IgD-negative memory B cell (primary cell): ENCODE results near the gene RAB4A. TPM values are rescaled to one million over a fixed set of nuclear protein-coding genes. Genes with fewer than 3 reads are reported as not detected.
"Not testable (repeated sequence)": the region's sequence is repeated elsewhere in the genome, so short reads cannot be mapped to it uniquely, and the experiment has no call there.

Experiments
- H3K27ac Mint-ChIP-seq, 3 donors: one replicate each; pipeline ENCODE4 v1.8.0; 2020 to 2022; ENCODE audit warnings: mild to moderate bottlenecking in 3 of 3, mixed read lengths in 3 of 3, moderate library complexity in 1 of 3
- H3K27me3 Mint-ChIP-seq: one replicate; pipeline ENCODE4 v1.8.0; 2021; ENCODE audit warnings: mixed read lengths
- H3K36me3 Mint-ChIP-seq: one replicate; pipeline ENCODE4 v1.8.0; 2020; ENCODE audit warnings: mild to moderate bottlenecking, mixed read lengths
- H3K4me1 Mint-ChIP-seq, 3 donors: one replicate each; pipeline ENCODE4 v1.8.0; 2020 to 2022; ENCODE audit warnings: mixed read lengths in 3 of 3, mild to moderate bottlenecking in 1 of 3
- H3K4me3 Mint-ChIP-seq, 4 donors: one replicate each; pipeline ENCODE4 v1.8.0; 2020 to 2022; ENCODE audit warnings: mild to moderate bottlenecking in 4 of 4, mixed read lengths in 4 of 4, moderate library complexity in 3 of 4
- H3K9me3 Mint-ChIP-seq, 3 donors: one replicate each; pipeline ENCODE4 v1.8.0; 2020 to 2021; ENCODE audit warnings: mixed read lengths in 3 of 3, mild to moderate bottlenecking in 1 of 3
- polyA plus RNA-seq: library from polyadenylated mRNA; unstranded; fragments of 300-500 nt; fragmentation: Illumina TruSeq; gene quantifications from one replicate; pipeline ENCODE4 v1.2.3, GENCODE V29; 2021

RAB4A gene
- polyA plus RNA-seq, 1 donor from 2014 or later, result 37.8 TPM

GRCh38 chr1:229310833-229311232, 39.9 kb downstream of the RAB4A start:
- Mint-ChIP-seq H3K27me3 (no peaks in the 10 kb centered on the region), H3K36me3 (peaks cover 11% of the 10 kb centered on the region), H3K9me3 (no peaks in the 10 kb centered on the region), H3K4me1 (no peaks in the 10 kb centered on the region), H3K27ac (no peak overlapping the region), H3K4me3 (no peak overlapping the region)

GRCh38 chr1:229316166-229316565, 45.3 kb downstream of the RAB4A start:
- Mint-ChIP-seq H3K4me3 (no peak overlapping the region), H3K27me3 (no peaks in the 10 kb centered on the region), H3K9me3 (no peaks in the 10 kb centered on the region), H3K27ac (no peak overlapping the region), H3K36me3 (peaks cover 8% of the 10 kb centered on the region), H3K4me1 (peaks cover 0 to 1% (median 0%) of the 10 kb centered on the region in 3 donors)

GRCh38 chr1:229318056-229318455, 47.1 kb downstream of the RAB4A start:
- Mint-ChIP-seq H3K4me3 (no peak overlapping the region), H3K9me3 (no peaks in the 10 kb centered on the region), H3K27me3 (no peaks in the 10 kb centered on the region), H3K4me1 (peaks cover 0 to 3% (median 0%) of the 10 kb centered on the region in 3 donors), H3K36me3 (peaks cover 8% of the 10 kb centered on the region), H3K27ac (peak overlapping the region in 1 of 3 donors; percentile 87)

- Mint-ChIP-seq H3K4me1 (peaks cover under 1 to 3% (median 2%) of the 10 kb centered on the region in 3 donors), H3K9me3 (no peaks in the 10 kb centered on the region), H3K4me3 (no peak overlapping the region), H3K27ac (no peak overlapping the region), H3K27me3 (no peaks in the 10 kb centered on the region), H3K36me3 (peaks cover 11% of the 10 kb centered on the region)
Observed at GRCh38 chr1:229319487-229319886, 48.6 kb downstream of the RAB4A start.

GRCh38 chr1:229323201-229323600, 52.3 kb downstream of the RAB4A start:
- Mint-ChIP-seq H3K4me3 (no peak overlapping the region), H3K27me3 (no peaks in the 10 kb centered on the region), H3K4me1 (peaks cover 22 to 24% (median 23%) of the 10 kb centered on the region in 3 donors), H3K27ac (no peak overlapping the region), H3K9me3 (no peaks in the 10 kb centered on the region), H3K36me3 (peaks cover 18% of the 10 kb centered on the region)

GRCh38 chr1:229323885-229324553, 53.1 kb downstream of the RAB4A start:
- Mint-ChIP-seq H3K4me3 (no peak overlapping the region), H3K9me3 (no peaks in the 10 kb centered on the region), H3K27me3 (no peaks in the 10 kb centered on the region), H3K27ac (no peak overlapping the region), H3K4me1 (peaks cover 23 to 31% (median 30%) of the 10 kb centered on the region in 3 donors), H3K36me3 (peaks cover 17% of the 10 kb centered on the region)

- H3K4me3 Mint-ChIP-seq, result peak overlapping the region; percentile 7 to 82 (median 70)
- H3K9me3 Mint-ChIP-seq, result no peaks in the 10 kb centered on the region
- H3K27ac Mint-ChIP-seq, result peak overlapping the region; percentile 23 to 87 (median 59)
- peaks cover 16% of the 10 kb centered on the region for H3K36me3 Mint-ChIP-seq
- H3K4me1 Mint-ChIP-seq, result peaks cover 22 to 33% (median 33%) of the 10 kb centered on the region in 3 donors
- no peaks in the 10 kb centered on the region for H3K27me3 Mint-ChIP-seq
Observed at GRCh38 chr1:229325401-229325800, 54.5 kb downstream of the RAB4A start.

GRCh38 chr1:229325853-229326487, 55.1 kb downstream of the RAB4A start:
- Mint-ChIP-seq H3K27ac (peak overlapping the region; percentile 23 to 87 (median 59)), H3K4me1 (peaks cover 22 to 34% (median 33%) of the 10 kb centered on the region in 3 donors), H3K9me3 (no peaks in the 10 kb centered on the region), H3K4me3 (peak overlapping the region; percentile 7 to 73 (median 66)), H3K27me3 (no peaks in the 10 kb centered on the region), H3K36me3 (peaks cover 16% of the 10 kb centered on the region)

GRCh38 chr1:229326601-229327000, 55.7 kb downstream of the RAB4A start:
- Mint-ChIP-seq H3K36me3 (peaks cover 16% of the 10 kb centered on the region), H3K4me1 (peaks cover 22 to 36% (median 33%) of the 10 kb centered on the region in 3 donors), H3K9me3 (no peaks in the 10 kb centered on the region), H3K4me3 (peak overlapping the region in 2 of 4 donors; percentile 63 to 73), H3K27me3 (no peaks in the 10 kb centered on the region), H3K27ac (peak overlapping the region in 2 of 3 donors; percentile 56 to 87)

GRCh38 chr1:229327765-229328164, 56.9 kb downstream of the RAB4A start:
- H3K36me3 Mint-ChIP-seq, result peaks cover 12% of the 10 kb centered on the region
- H3K4me3 Mint-ChIP-seq, result peak overlapping the region in 2 of 4 donors; percentile 49 to 65
- H3K9me3 Mint-ChIP-seq, H3K27me3 Mint-ChIP-seq: not testable (repeated sequence)
- H3K27ac Mint-ChIP-seq, result peak overlapping the region in 1 of 3 donors; percentile 76
- peaks cover 22 to 36% (median 33%) of the 10 kb centered on the region in 3 donors for H3K4me1 Mint-ChIP-seq

GRCh38 chr1:229328598-229329362, 57.9 kb downstream of the RAB4A start:
- H3K4me1 Mint-ChIP-seq, result peaks cover 21 to 36% (median 33%) of the 10 kb centered on the region in 3 donors
- peaks cover 9% of the 10 kb centered on the region for H3K36me3 Mint-ChIP-seq
- no peaks in the 10 kb centered on the region for H3K27me3 Mint-ChIP-seq
- peak overlapping the region; percentile 13 to 76 (median 23) for H3K27ac Mint-ChIP-seq
- peak overlapping the region in 1 of 4 donors; percentile 23 for H3K4me3 Mint-ChIP-seq
- H3K9me3 Mint-ChIP-seq, result no peaks in the 10 kb centered on the region

- H3K27me3 Mint-ChIP-seq, result no peaks in the 10 kb centered on the region
- H3K36me3 Mint-ChIP-seq, result peaks cover 8% of the 10 kb centered on the region
- H3K4me1 Mint-ChIP-seq, result peaks cover 8 to 21% (median 9%) of the 10 kb centered on the region in 3 donors
- H3K4me3 Mint-ChIP-seq, result no peak overlapping the region
- H3K27ac Mint-ChIP-seq, result no peak overlapping the region
- H3K9me3 Mint-ChIP-seq, result peaks cover 0 to 2% (median 0%) of the 10 kb centered on the region in 3 donors
Observed at GRCh38 chr1:229334269-229334668, 63.4 kb downstream of the RAB4A start.

- peaks cover 0 to 2% (median 0%) of the 10 kb centered on the region in 3 donors for H3K9me3 Mint-ChIP-seq
- peak overlapping the region in 1 of 3 donors; percentile 73 for H3K27ac Mint-ChIP-seq
Observed at GRCh38 chr1:229334716-229335115, 63.8 kb downstream of the RAB4A start.

GRCh38 chr1:229336345-229336744, 65.4 kb downstream of the RAB4A start:
- H3K9me3 Mint-ChIP-seq, result peaks cover 0 to 2% (median 0%) of the 10 kb centered on the region in 3 donors
- peaks cover 8% of the 10 kb centered on the region for H3K36me3 Mint-ChIP-seq
- H3K27me3 Mint-ChIP-seq, result no peaks in the 10 kb centered on the region
- peak overlapping the region in 1 of 3 donors; percentile 90 for H3K27ac Mint-ChIP-seq
- peaks cover 19 to 34% (median 24%) of the 10 kb centered on the region in 3 donors for H3K4me1 Mint-ChIP-seq
- peak overlapping the region in 1 of 4 donors; percentile 87 for H3K4me3 Mint-ChIP-seq

More at GRCh38 chr1:229334716-229335115, 63.8 kb downstream of the RAB4A start:
- H3K36me3 Mint-ChIP-seq, result peaks cover 8% of the 10 kb centered on the region
- no peak overlapping the region for H3K4me3 Mint-ChIP-seq
- H3K27me3 Mint-ChIP-seq, result no peaks in the 10 kb centered on the region
- peaks cover 9 to 25% (median 13%) of the 10 kb centered on the region in 3 donors for H3K4me1 Mint-ChIP-seq

- H3K9me3 Mint-ChIP-seq, result peaks cover 0 to 2% (median 0%) of the 10 kb centered on the region in 3 donors
- H3K27me3 Mint-ChIP-seq, result no peaks in the 10 kb centered on the region
- H3K4me1 Mint-ChIP-seq, result peaks cover 28 to 45% (median 33%) of the 10 kb centered on the region in 3 donors
- H3K27ac Mint-ChIP-seq, result peak overlapping the region in 1 of 3 donors; percentile 55
- H3K36me3 Mint-ChIP-seq, result peaks cover 8% of the 10 kb centered on the region
- peak overlapping the region in 2 of 4 donors; percentile 55 to 87 for H3K4me3 Mint-ChIP-seq
Observed at GRCh38 chr1:229339086-229339485, 68.2 kb downstream of the RAB4A start.
